GM12878 (cell line): ENCODE results near the gene SAMHD1. TPM values are rescaled to one million over a fixed set of nuclear protein-coding genes. Genes with fewer than 3 reads are reported as not detected.

Source experiments
- ATAC-seq: fragments of 200-7000 bp; cut with Tn5 transposase; 3 replicates; pipeline ENCODE4 v1.9.1; 2020; ENCODE audit warnings: mild to moderate bottlenecking, moderate library complexity
- BruUV-seq: library from RNA; stranded (reverse); fragments of 400-500 nt; replicated peaks from 2 replicates; lab custom pipeline; 2021; lab: Mats Ljungman, UMichigan
- CTCF ChIA-PET: fragments of 300-600 bp; sonication (Branson Sonifier 250); formaldehyde crosslinking; extraction: SDS; loops from one replicate; lab custom pipeline; 2021; ENCODE audit warnings: inconsistent platforms; lab: Yijun Ruan, JAX
- POLR2A ChIA-PET: fragments of 350-600 bp; formaldehyde crosslinking; extraction: SDS; loops from one replicate; lab custom pipeline; 2021; ENCODE audit warnings: inconsistent platforms; lab: Charles Lee
- RAD21 ChIA-PET: fragments of 300-600 bp; sonication (Branson Sonifier 250); formaldehyde crosslinking; loops from one replicate; lab custom pipeline; 2023; ENCODE audit warnings: antibody characterized with exemption; ENCODE audit not compliant: unreplicated experiment; lab: Charles Lee
- SMC1A ChIA-PET: fragments of 300-600 bp; sonication (Branson Sonifier 250); formaldehyde crosslinking; loops from one replicate; lab custom pipeline; 2023; ENCODE audit not compliant: unreplicated experiment, uncharacterized antibody; lab: Charles Lee
- DNase-seq: peaks from one replicate; pipeline ENCODE4 v3.0.0-alpha.2; 2011; ENCODE audit warnings: low read depth, low spot score
- FAIRE-seq: peaks from 3 replicates; lab custom pipeline; 2011; peaks lifted over from hg19 to GRCh38; lab: Jason Lieb, UNC
- H2AFZ ChIP-seq: 2 replicates; pipeline ENCODE4 v1.6.0; 2011; ENCODE audit warnings: low read depth, low read length, control low read depth; ENCODE audit not compliant: control insufficient read depth
- H3K27ac ChIP-seq: 2 replicates; pipeline ENCODE4 v1.5.1; 2011; ENCODE audit warnings: control low read depth; ENCODE audit not compliant: control insufficient read depth, insufficient read depth
- H3K27me3 ChIP-seq, 2 experiments: replicated peaks in 1 of 2; 2 replicates each; pipeline versions ENCODE4 v1.6.0 to v1.6.1; 2011; ENCODE audit warnings: low read length in 1 of 2; ENCODE audit not compliant: control insufficient read depth in 2 of 2, insufficient read depth in 2 of 2
- H3K36me3 ChIP-seq, 2 experiments: 2 replicates each; pipeline ENCODE4 v1.5.1; 2011; ENCODE audit warnings: low read length in 1 of 2; ENCODE audit not compliant: control insufficient read depth in 2 of 2, insufficient read depth in 2 of 2
- H3K4me1 ChIP-seq: 2 replicates; pipeline ENCODE4 v1.6.1; 2011; ENCODE audit warnings: mild to moderate bottlenecking, low read length, moderate library complexity, mixed read lengths; ENCODE audit not compliant: control insufficient read depth, insufficient read depth
- H3K4me2 ChIP-seq: 2 replicates; pipeline ENCODE4 v1.6.0; 2011; ENCODE audit warnings: control low read depth; ENCODE audit not compliant: control insufficient read depth, insufficient read depth
- H3K4me3 ChIP-seq: fragments of 200-600 bp; sonication (generic); 2 replicates; pipeline ENCODE4 v1.5.1; 2016
- H3K79me2 ChIP-seq: 2 replicates; pipeline ENCODE4 v1.6.0; 2011; ENCODE audit warnings: low read length; ENCODE audit not compliant: control insufficient read depth, insufficient read depth
- H3K9ac ChIP-seq: 2 replicates; pipeline ENCODE4 v1.8.0; 2011; ENCODE audit warnings: low read length, control low read depth, mixed read lengths; ENCODE audit not compliant: control insufficient read depth, insufficient read depth
- H3K9me3 ChIP-seq: replicated peaks from 3 replicates; pipeline ENCODE4 v1.5.1; 2011; ENCODE audit warnings: mild to moderate bottlenecking, low read length; ENCODE audit not compliant: control insufficient read depth, insufficient read depth
- H4K20me1 ChIP-seq: 2 replicates; pipeline ENCODE4 v1.6.0; 2011; ENCODE audit not compliant: control insufficient read depth, insufficient read depth
- CBX3 ChIP-seq: fragments of 200-600 bp; sonication (generic); IDR thresholded peaks from 2 replicates; pipeline ENCODE4 v1.6.1; 2016; ENCODE audit warnings: low read depth, borderline replicate concordance
- CEBPB ChIP-seq, 2 experiments: fragments of 150-350 bp in 1 of 2; IDR thresholded peaks; 2 replicates each; pipeline ENCODE4 v1.6.1; 2012 to 2014; ENCODE audit warnings: low read depth in 2 of 2, low read length in 2 of 2, borderline replicate concordance in 1 of 2, inconsistent platforms in 1 of 2
- CREM ChIP-seq: IDR thresholded peaks from 2 replicates; pipeline ENCODE4 v1.6.1; 2014; ENCODE audit warnings: antibody characterized with exemption, low read depth
- DPF2 ChIP-seq: fragments of 450-650 bp; IDR thresholded peaks from 2 replicates; pipeline ENCODE4 v1.6.1; 2017; ENCODE audit warnings: mild to moderate bottlenecking
- HCFC1 ChIP-seq: fragments of 150-350 bp; IDR thresholded peaks from 2 replicates; pipeline ENCODE4 v1.6.1; 2014; ENCODE audit warnings: low read length
- KLF5 ChIP-seq: fragments of 450-650 bp; IDR thresholded peaks from 2 replicates; pipeline ENCODE4 v1.6.1; 2014; ENCODE audit warnings: mild to moderate bottlenecking; ENCODE audit not compliant: partially characterized antibody
- MTA3 ChIP-seq: IDR thresholded peaks from 2 replicates; pipeline ENCODE4 v1.6.1; 2012; ENCODE audit warnings: low read length, inconsistent platforms, borderline replicate concordance
- MXI1 ChIP-seq: fragments of 150-350 bp; IDR thresholded peaks from 2 replicates; pipeline ENCODE4 v1.6.1; 2011; ENCODE audit warnings: low read depth, mild to moderate bottlenecking, inconsistent platforms, low read length, improper control_type of control experiment
- PML ChIP-seq: IDR thresholded peaks from 2 replicates; pipeline ENCODE4 v1.6.1; 2012; ENCODE audit warnings: low read length, inconsistent platforms
- RAD21 ChIP-seq: IDR thresholded peaks from 2 replicates; pipeline ENCODE4 v1.6.1; 2011; ENCODE audit warnings: mild to moderate bottlenecking, low read depth, low read length, moderate library complexity; ENCODE audit not compliant: insufficient read depth
- SIN3A ChIP-seq: IDR thresholded peaks from 2 replicates; pipeline ENCODE4 v1.6.1; 2012; ENCODE audit warnings: low read depth, low read length, improper control_type of control experiment
- SMC3 ChIP-seq: IDR thresholded peaks from 2 replicates; pipeline ENCODE4 v1.6.1; 2011; ENCODE audit warnings: low read length, improper control_type of control experiment, borderline replicate concordance
- ZNF24 ChIP-seq: fragments of 450-650 bp; IDR thresholded peaks from 2 replicates; pipeline ENCODE4 v1.6.1; 2017; ENCODE audit warnings: antibody characterized with exemption, mild to moderate bottlenecking
- WGBS: methylation state at CpG from one replicate; pipeline ENCODE4 v1.1.6; 2016; ENCODE audit warnings: low lambda C conversion rate; ENCODE audit not compliant: insufficient replicate concordance, insufficient coverage; ENCODE audit errors: missing lambda C conversion rate; 5-methylcytosine and 5-hydroxymethylcytosine counted together
- in situ Hi-C: fragments of 300-500 bp; cut with MboI; formaldehyde crosslinking; loops from 9 replicates; pipeline ENCODE4 v1.14.3; 2018; ENCODE audit warnings: mixed read lengths
- intact Hi-C: fragments of 100-400 bp; cut with micrococcal nuclease; formaldehyde crosslinking; loops from one replicate; pipeline ENCODE4 v1.14.2; 2022; ENCODE audit not compliant: unreplicated experiment
- polyA plus RNA-seq, 11 experiments: library from polyadenylated mRNA; depleted of rRNA in 4 of 11; unstranded in 6 of 11; stranded (reverse) in 5 of 11; fragments of >200 nt; fragmentation: Nextera tagmentation in 4 of 11; fragmentation: Illumina TruSeq in 1 of 11; extraction: Ambion mirVana in 4 of 11; extraction: Trizol in 1 of 11; gene quantifications; 1 replicate in 1 of 11; 2 replicates in 10 of 11; pipeline versions ENCODE4 v1.2.1 to v1.2.3, GENCODE V29; 2011 to 2016; ENCODE audit warnings: inconsistent platforms in 2 of 11, missing spikeins in 2 of 11, low read depth in 1 of 11
- total RNA-seq, 4 experiments: library from RNA; depleted of rRNA in 3 of 4; stranded (reverse); fragments of >200 nt in 3 of 4; fragmentation: Illumina TruSeq in 1 of 4; extraction: Trizol in 1 of 4; gene quantifications; 2 replicates each; pipeline versions ENCODE4 v1.2.1 to v1.2.3, GENCODE V29; 2013 to 2021
- TF ChIP-seq, protein P1 (sequence below): IDR thresholded peaks from 2 replicates; pipeline ENCODE4 v1.6.1; 2012; ENCODE audit warnings: mild to moderate bottlenecking, low read depth, low read length
- TF ChIP-seq, protein P2 (sequence below): fragments of 450-650 bp; IDR thresholded peaks from 2 replicates; pipeline ENCODE4 v1.6.1; 2018; ENCODE audit warnings: mild to moderate bottlenecking, low read depth, moderate library complexity; ENCODE audit not compliant: partially characterized antibody

Gene SAMHD1
- total and polyA plus RNA-seq, 10 of the 15 experiments (the other 5 are each of a cell fraction or from before 2014, with no cell fraction given), result 20.5 to 47.9 (median 38.8) TPM

GRCh38 chr20:36855241-36855657, 96.3 kb downstream of the SAMHD1 start (continued):
- no peak for TF ChIP-seq SMC3
- TF ChIP-seq, all 136 proteins: peak for 0

GRCh38 chr20:36854348-36855240, 96.9 kb downstream of the SAMHD1 start:
- in situ Hi-C loops, result no loop called here
- no peak overlapping the region for H3K4me3 ChIP-seq
- H4K20me1 ChIP-seq, result no peaks in the 10 kb centered on the region
- POLR2A ChIA-PET, result interaction anchor here (0.6 to 3.0 kb wide), 5 partner anchors 8 to 34 kb away, joined by 3 to 14 read pairs (median 7); no protein-coding TSS in a partner anchor
- FAIRE-seq (no peak), ATAC-seq (no peak), DNase-seq (no peak)
- peaks cover 2% of the 10 kb centered on the region; the same call in 1 of the 3 replicates for H3K9me3 ChIP-seq
- no peak overlapping the region for H3K27ac ChIP-seq
- H3K4me1 ChIP-seq, result peaks cover 27% of the 10 kb centered on the region
- BruUV-seq, result no TSS peak
- peaks cover 5% of the 10 kb centered on the region for H3K79me2 ChIP-seq
- CTCF ChIA-PET, result interaction anchor here (0.9 to 25.3 kb wide), 6 partner anchors 8 to 46 kb away, joined by 3 to 349 read pairs (median 4); a partner anchor contains a TSS
- H3K4me2 ChIP-seq, result no peak overlapping the region
- RAD21 ChIA-PET, result interaction anchor here (1.6 kb wide), 1 partner anchor 19 kb away, joined by 4 read pairs; no protein-coding TSS in a partner anchor
- no peak overlapping the region for H3K9ac ChIP-seq
- H3K36me3 ChIP-seq, result no peaks in the 10 kb centered on the region; a peak in 2 of 4 replicates
- intact Hi-C loops, result no loop called here
- H2AFZ ChIP-seq, result no peak overlapping the region
- H3K27me3 ChIP-seq, result no peaks in the 10 kb centered on the region
- SMC1A ChIA-PET, result interaction anchor here (0.8 to 13.5 kb wide), 4 partner anchors 8 to 19 kb away, joined by 3 to 105 read pairs (median 10); a partner anchor contains a TSS
- WGBS, result 96% methylated on average over 21 of the region's 21 CpGs
- TF ChIP-seq KLF5, result no peak
- no peak for TF ChIP-seq CBX3
- TF ChIP-seq HCFC1, result no peak
- TF ChIP-seq DPF2, result no peak
- no peak for TF ChIP-seq PML
- TF ChIP-seq, protein P1, sequence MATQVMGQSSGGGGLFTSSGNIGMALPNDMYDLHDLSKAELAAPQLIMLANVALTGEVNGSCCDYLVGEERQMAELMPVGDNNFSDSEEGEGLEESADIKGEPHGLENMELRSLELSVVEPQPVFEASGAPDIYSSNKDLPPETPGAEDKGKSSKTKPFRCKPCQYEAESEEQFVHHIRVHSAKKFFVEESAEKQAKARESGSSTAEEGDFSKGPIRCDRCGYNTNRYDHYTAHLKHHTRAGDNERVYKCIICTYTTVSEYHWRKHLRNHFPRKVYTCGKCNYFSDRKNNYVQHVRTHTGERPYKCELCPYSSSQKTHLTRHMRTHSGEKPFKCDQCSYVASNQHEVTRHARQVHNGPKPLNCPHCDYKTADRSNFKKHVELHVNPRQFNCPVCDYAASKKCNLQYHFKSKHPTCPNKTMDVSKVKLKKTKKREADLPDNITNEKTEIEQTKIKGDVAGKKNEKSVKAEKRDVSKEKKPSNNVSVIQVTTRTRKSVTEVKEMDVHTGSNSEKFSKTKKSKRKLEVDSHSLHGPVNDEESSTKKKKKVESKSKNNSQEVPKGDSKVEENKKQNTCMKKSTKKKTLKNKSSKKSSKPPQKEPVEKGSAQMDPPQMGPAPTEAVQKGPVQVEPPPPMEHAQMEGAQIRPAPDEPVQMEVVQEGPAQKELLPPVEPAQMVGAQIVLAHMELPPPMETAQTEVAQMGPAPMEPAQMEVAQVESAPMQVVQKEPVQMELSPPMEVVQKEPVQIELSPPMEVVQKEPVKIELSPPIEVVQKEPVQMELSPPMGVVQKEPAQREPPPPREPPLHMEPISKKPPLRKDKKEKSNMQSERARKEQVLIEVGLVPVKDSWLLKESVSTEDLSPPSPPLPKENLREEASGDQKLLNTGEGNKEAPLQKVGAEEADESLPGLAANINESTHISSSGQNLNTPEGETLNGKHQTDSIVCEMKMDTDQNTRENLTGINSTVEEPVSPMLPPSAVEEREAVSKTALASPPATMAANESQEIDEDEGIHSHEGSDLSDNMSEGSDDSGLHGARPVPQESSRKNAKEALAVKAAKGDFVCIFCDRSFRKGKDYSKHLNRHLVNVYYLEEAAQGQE, result no peak
- TF ChIP-seq MTA3, result no peak
- TF ChIP-seq RAD21, result no peak
- TF ChIP-seq ZNF24, result no peak
- no peak for TF ChIP-seq MXI1
- TF ChIP-seq, protein P2, sequence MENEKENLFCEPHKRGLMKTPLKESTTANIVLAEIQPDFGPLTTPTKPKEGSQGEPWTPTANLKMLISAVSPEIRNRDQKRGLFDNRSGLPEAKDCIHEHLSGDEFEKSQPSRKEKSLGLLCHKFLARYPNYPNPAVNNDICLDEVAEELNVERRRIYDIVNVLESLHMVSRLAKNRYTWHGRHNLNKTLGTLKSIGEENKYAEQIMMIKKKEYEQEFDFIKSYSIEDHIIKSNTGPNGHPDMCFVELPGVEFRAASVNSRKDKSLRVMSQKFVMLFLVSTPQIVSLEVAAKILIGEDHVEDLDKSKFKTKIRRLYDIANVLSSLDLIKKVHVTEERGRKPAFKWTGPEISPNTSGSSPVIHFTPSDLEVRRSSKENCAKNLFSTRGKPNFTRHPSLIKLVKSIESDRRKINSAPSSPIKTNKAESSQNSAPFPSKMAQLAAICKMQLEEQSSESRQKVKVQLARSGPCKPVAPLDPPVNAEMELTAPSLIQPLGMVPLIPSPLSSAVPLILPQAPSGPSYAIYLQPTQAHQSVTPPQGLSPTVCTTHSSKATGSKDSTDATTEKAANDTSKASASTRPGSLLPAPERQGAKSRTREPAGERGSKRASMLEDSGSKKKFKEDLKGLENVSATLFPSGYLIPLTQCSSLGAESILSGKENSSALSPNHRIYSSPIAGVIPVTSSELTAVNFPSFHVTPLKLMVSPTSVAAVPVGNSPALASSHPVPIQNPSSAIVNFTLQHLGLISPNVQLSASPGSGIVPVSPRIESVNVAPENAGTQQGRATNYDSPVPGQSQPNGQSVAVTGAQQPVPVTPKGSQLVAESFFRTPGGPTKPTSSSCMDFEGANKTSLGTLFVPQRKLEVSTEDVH, result no peak
- no peak for TF ChIP-seq CEBPB (IDR thresholded peaks at IDR 0.05; ENCODE audit: borderline replicate concordance in 1 of 2, low read depth in 2 of 2, low read length in 2 of 2)
- TF ChIP-seq CREM, result no peak
- no peak for TF ChIP-seq SIN3A
